H1 (cell line): Measurements from ENCODE around the gene S100A4. TPM values are rescaled to one million over a fixed set of nuclear protein-coding genes. Genes with fewer than 3 reads are reported as not detected.

Experiments
- EP300 ChIP-seq, 2 experiments: IDR thresholded peaks; 1 replicate in 1 of 2; 2 replicates in 1 of 2; pipeline ENCODE4 v1.6.1; 2011 to 2012; ENCODE audit warnings: low read depth in 2 of 2, low read length in 2 of 2, mild to moderate bottlenecking in 2 of 2, borderline replicate concordance in 1 of 2, inconsistent platforms in 1 of 2, moderate library complexity in 1 of 2
- POLR2A ChIP-seq, 2 experiments: IDR thresholded peaks; 1 replicate in 1 of 2; 2 replicates in 1 of 2; pipeline ENCODE4 v1.6.1; 2011; ENCODE audit warnings: low read depth in 2 of 2, low read length in 2 of 2, mild to moderate bottlenecking in 2 of 2; ENCODE audit errors: control extremely low read depth in 1 of 2
- SIX5 ChIP-seq: IDR thresholded peaks from 2 replicates; pipeline ENCODE4 v1.6.1; 2011; ENCODE audit warnings: mild to moderate bottlenecking, low read depth, low read length
- SP1 ChIP-seq: IDR thresholded peaks from 2 replicates; pipeline ENCODE4 v1.6.1; 2011; ENCODE audit warnings: low read depth, low read length
- SUZ12 ChIP-seq: fragments of 200-600 bp; sonication (generic); IDR thresholded peaks from 2 replicates; pipeline ENCODE4 v1.6.1; 2012; ENCODE audit warnings: mild to moderate bottlenecking, inconsistent platforms, low read length, moderate library complexity, mixed read lengths
- polyA plus RNA-seq, 7 experiments: library from polyadenylated mRNA; depleted of rRNA in 3 of 7; stranded (reverse) in 5 of 7; unstranded in 2 of 7; fragments of >200 nt in 5 of 7; fragments of 200-250 nt in 2 of 7; gene quantifications; 1 replicate in 5 of 7; 2 replicates in 1 of 7; 4 replicates in 1 of 7; pipeline versions ENCODE4 v1.2.1 to v1.2.3, GENCODE V29; 2011 to 2013; ENCODE audit warnings: missing spikeins in 2 of 7, mixed read lengths in 2 of 7
- total RNA-seq: library from RNA; stranded (reverse); fragmentation: NEBNext Ultra II Directional; extraction: Animal tissue kit (Norgen Biotek cat#: 25700); gene quantifications from 2 replicates; pipeline ENCODE4 v1.2.1, GENCODE V29; 2021

The S100A4 gene
- total and polyA plus RNA-seq, 2 of the 8 experiments (the other 6 are each of a cell fraction or from before 2014, with no cell fraction given), result 36.3 to 85.4 TPM

- TF ChIP-seq EP300 (IDR thresholded peaks at IDR 0.05; ENCODE audit: borderline replicate concordance in 1 of 2, low read depth in 2 of 2, low read length in 2 of 2) (0 out of 3 replicates have a peak, but pooled peaks of 1 of the 2 experiments have one; percentile 31), POLR2A (IDR thresholded peaks at IDR 0.05; ENCODE audit: control extremely low read depth in 1 of 2, low read depth in 2 of 2, low read length in 2 of 2) (peak in 1 of 2 experiments; percentile 34; a peak in 1 of 3 replicates), SUZ12 (no peak), SIX5 (no peak), SP1 (peak; percentile 82)
Measured at GRCh38 chr1:153545067-153546055, at the start of gene S100A4 (continued).
